ENCODE results near the gene TTC17. TPM values are rescaled to one million over a fixed set of nuclear protein-coding genes. Genes with fewer than 3 reads are reported as not detected.
A peak's percentile ranks its signal among the peaks of the same experiment; 100 is the strongest.

The TTC17 gene
- total RNA-seq, 2 experiments from 2014 or later = 72.9 to 77.3 TPM

DNA sequence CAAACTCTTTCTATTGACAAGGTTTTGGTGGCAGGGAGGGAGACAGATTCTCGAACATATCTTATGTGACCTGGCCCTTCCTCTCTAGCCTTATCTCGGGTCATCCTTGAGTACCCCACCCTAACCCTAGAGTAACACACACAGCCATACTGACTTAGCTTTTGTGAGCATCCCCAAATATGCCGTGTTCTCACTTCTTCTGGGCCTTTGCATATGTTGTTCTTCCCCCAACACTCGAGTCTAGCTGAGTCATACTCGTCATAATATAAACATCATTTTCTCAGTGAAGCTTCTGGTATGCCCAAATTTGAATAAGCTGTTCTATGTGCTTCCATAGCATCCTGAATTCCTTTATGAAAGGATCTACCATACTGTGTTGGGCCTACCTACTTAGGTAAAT is 8.0 kb downstream of the TTC17 start:
- ChIA-PET CTCF (interaction anchor here (1.9 kb wide), 1 partner anchor 55 kb away, joined by 5 read pairs; the partner anchor contains the start of gene API5), POLR2A (interaction anchor here (0.7 kb wide), 1 partner anchor 8 kb away, joined by 3 read pairs; the partner anchor contains the start of gene TTC17)
- H3K4me1 Mint-ChIP-seq (ENCODE audit: low read depth) = peaks cover 64% of the 10 kb centered on the region
- H3K9me3 ChIP-seq (ENCODE audit: control insufficient read depth in 1 of 2, insufficient read depth in 1 of 2, low read length in 2 of 2) = no peaks in the 10 kb centered on the region
- H3K36me3 ChIP-seq (ENCODE audit: insufficient read depth, low read length) = peaks cover 35% of the 10 kb centered on the region
- intact Hi-C loops (cut with DNase I, micrococcal nuclease) = no loop called here
- TF ChIP-seq, protein P1, sequence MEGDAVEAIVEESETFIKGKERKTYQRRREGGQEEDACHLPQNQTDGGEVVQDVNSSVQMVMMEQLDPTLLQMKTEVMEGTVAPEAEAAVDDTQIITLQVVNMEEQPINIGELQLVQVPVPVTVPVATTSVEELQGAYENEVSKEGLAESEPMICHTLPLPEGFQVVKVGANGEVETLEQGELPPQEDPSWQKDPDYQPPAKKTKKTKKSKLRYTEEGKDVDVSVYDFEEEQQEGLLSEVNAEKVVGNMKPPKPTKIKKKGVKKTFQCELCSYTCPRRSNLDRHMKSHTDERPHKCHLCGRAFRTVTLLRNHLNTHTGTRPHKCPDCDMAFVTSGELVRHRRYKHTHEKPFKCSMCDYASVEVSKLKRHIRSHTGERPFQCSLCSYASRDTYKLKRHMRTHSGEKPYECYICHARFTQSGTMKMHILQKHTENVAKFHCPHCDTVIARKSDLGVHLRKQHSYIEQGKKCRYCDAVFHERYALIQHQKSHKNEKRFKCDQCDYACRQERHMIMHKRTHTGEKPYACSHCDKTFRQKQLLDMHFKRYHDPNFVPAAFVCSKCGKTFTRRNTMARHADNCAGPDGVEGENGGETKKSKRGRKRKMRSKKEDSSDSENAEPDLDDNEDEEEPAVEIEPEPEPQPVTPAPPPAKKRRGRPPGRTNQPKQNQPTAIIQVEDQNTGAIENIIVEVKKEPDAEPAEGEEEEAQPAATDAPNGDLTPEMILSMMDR (IDR thresholded peaks at IDR 0.05) = no peak
- H3K9me3 Mint-ChIP-seq = no peaks in the 10 kb centered on the region
- ATAC-seq (ENCODE audit: poor library complexity) (no peak), DNase-seq (no peak)
- H3K4me3 ChIP-seq (ENCODE audit: low read length) = no peak overlapping the region
- peaks cover 70% of the 10 kb centered on the region for H3K36me3 Mint-ChIP-seq (ENCODE audit: low read depth)
- no peak overlapping the region for H3K4me3 Mint-ChIP-seq
- H3K27me3 ChIP-seq (ENCODE audit: control insufficient read depth in 1 of 2, insufficient read depth in 2 of 2, low read length in 2 of 2) = no peaks in the 10 kb centered on the region
- no peaks in the 10 kb centered on the region for H3K27me3 Mint-ChIP-seq
- no peak overlapping the region for H3K27ac Mint-ChIP-seq
- H3K4me1 ChIP-seq (ENCODE audit: insufficient read depth, low read length) = peaks cover 3% of the 10 kb centered on the region
- H3K27ac ChIP-seq (ENCODE audit: low read depth in 1 of 2, low read length in 2 of 2) = no peak overlapping the region

DNA sequence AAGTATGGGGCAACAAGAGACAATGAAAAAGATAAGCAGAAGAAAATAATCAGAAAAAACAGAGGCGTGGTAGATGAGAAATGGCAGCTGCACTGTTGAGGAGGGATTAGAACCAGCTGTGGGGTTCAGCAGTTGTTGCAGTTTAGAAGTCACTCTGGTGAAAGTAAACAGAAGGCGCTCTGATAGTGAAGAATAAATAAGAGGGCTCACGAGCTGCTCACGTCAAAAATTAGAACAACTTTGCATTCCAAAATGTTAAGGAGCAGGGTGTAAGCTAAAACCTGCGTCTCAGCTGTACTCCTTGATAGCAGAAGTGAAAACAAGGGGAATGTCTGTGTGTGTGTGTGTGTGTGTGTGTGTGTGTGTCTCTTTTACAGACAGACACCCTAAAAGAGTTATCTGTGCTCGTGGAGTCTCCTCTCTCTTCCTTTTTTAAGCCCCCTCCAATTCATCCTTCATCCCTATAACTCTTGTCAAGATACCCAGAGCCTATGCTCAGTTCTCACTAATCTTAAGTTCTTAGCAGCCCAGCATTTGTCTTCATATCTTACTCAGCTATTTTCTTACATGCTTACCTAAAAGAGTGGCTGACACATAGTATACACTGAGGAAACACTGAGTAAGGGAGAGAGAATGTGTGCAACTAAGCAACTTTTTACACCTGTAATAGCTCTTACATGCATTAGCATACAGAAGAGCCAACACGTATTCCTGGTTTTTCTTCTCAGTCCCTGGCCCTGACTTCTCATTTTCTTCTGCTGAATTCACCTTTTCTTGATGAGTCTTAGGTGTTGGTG is 8.9 kb downstream of the TTC17 start:
- intact Hi-C loops (cut with DNase I, micrococcal nuclease) = no loop called here
- Histone ChIP-seq H3K36me3 (ENCODE audit: insufficient read depth, low read length) (peaks cover 36% of the 10 kb centered on the region), H3K4me1 (ENCODE audit: insufficient read depth, low read length) (peaks cover 3% of the 10 kb centered on the region), H3K9me3 (ENCODE audit: control insufficient read depth in 1 of 2, insufficient read depth in 1 of 2, low read length in 2 of 2) (no peaks in the 10 kb centered on the region), H3K27ac (ENCODE audit: low read depth in 1 of 2, low read length in 2 of 2) (no peak overlapping the region), H3K4me3 (ENCODE audit: low read length) (no peak overlapping the region), H3K27me3 (ENCODE audit: control insufficient read depth in 1 of 2, insufficient read depth in 2 of 2, low read length in 2 of 2) (no peaks in the 10 kb centered on the region)
- peaks cover 74% of the 10 kb centered on the region for H3K36me3 Mint-ChIP-seq (ENCODE audit: low read depth)
- H3K4me3 Mint-ChIP-seq = no peak overlapping the region
- ChIA-PET POLR2A (no interaction called here), CTCF (interaction anchor here (1.9 kb wide), 1 partner anchor 56 kb away, joined by 5 read pairs; the partner anchor contains the start of gene API5)
- H3K27me3 Mint-ChIP-seq = no peaks in the 10 kb centered on the region
- DNase-seq (peak in 1 of 14 experiments; percentile 5), ATAC-seq (ENCODE audit: poor library complexity) (no peak)
- no peak overlapping the region for H3K27ac Mint-ChIP-seq
- TF ChIP-seq, protein P1 (IDR thresholded peaks at IDR 0.05) = no peak
- no peaks in the 10 kb centered on the region for H3K9me3 Mint-ChIP-seq
- peaks cover 55% of the 10 kb centered on the region for H3K4me1 Mint-ChIP-seq (ENCODE audit: low read depth)

DNA sequence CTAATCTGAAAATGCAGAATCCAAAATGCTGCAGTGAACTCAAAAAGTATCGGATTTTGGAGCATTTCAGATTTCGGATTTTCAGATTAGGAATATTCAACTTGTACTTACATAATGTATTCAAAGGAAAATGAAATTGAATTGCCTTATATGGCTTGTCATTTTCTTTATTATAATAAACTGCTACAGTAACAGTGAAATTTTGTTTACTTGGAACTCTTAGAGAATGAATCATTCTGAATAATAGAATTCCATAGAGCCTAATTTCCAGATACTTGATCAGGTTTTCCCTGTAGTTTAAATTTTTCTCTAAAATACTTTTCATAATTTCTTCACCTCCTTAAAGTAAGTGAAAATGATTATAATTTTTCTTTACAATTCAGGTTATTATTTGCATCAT is 17.3 kb downstream of the TTC17 start:
- Histone ChIP-seq H3K36me3 (ENCODE audit: insufficient read depth, low read length) (peaks cover 12% of the 10 kb centered on the region), H3K4me1 (ENCODE audit: insufficient read depth, low read length) (no peaks in the 10 kb centered on the region), H3K27me3 (ENCODE audit: control insufficient read depth in 1 of 2, insufficient read depth in 2 of 2, low read length in 2 of 2) (no peaks in the 10 kb centered on the region), H3K27ac (ENCODE audit: low read depth in 1 of 2, low read length in 2 of 2) (no peak overlapping the region), H3K4me3 (ENCODE audit: low read length) (no peak overlapping the region), H3K9me3 (ENCODE audit: control insufficient read depth in 1 of 2, insufficient read depth in 1 of 2, low read length in 2 of 2) (no peaks in the 10 kb centered on the region)
- peaks cover 50% of the 10 kb centered on the region for H3K36me3 Mint-ChIP-seq (ENCODE audit: low read depth)
- peaks cover 28% of the 10 kb centered on the region for H3K4me1 Mint-ChIP-seq (ENCODE audit: low read depth)
- TF ChIP-seq, protein P1 (IDR thresholded peaks at IDR 0.05) = no peak
- no peaks in the 10 kb centered on the region for H3K9me3 Mint-ChIP-seq
- no peaks in the 10 kb centered on the region for H3K27me3 Mint-ChIP-seq
- ChIA-PET CTCF (no interaction called here), POLR2A (no interaction called here)
- H3K4me3 Mint-ChIP-seq = no peak overlapping the region
- intact Hi-C loops (cut with DNase I, micrococcal nuclease) = no loop called here
- ATAC-seq (ENCODE audit: poor library complexity) = no peak
- H3K27ac Mint-ChIP-seq = no peak overlapping the region
- no peak for DNase-seq

Data from CD4-positive, alpha-beta T cell (primary cell).